ENCODE measurements around the gene CRELD1.

The CRELD1 gene

DNA sequence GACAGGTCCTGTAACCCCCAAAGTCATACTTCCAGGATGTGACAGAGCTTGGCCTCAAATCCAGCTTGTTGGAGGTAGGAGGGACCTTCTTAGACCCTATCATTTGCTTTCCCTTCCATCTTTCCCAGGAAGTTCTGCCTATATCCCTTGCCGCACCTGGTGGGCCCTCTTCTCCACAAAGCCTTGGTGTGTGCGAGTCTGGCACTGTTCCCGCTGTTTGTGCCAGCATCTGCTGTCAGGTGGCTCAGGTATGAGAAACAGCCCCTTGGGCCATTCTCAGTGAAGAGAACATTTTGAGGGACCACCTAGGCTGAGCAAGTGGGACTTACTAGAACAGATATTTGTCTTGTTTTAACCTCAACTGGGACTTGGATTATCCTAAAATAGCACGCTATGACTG, 29.7 kb upstream of the CRELD1 start:
- DNase-seq = no peak

- DNase-seq = no peak
Measured at GRCh38 chr3:9906480-9906879, 27.2 kb upstream of the CRELD1 start.

- DNase-seq = no peak
Measured at GRCh38 chr3:9908286-9908685, 25.3 kb upstream of the CRELD1 start.

DNA sequence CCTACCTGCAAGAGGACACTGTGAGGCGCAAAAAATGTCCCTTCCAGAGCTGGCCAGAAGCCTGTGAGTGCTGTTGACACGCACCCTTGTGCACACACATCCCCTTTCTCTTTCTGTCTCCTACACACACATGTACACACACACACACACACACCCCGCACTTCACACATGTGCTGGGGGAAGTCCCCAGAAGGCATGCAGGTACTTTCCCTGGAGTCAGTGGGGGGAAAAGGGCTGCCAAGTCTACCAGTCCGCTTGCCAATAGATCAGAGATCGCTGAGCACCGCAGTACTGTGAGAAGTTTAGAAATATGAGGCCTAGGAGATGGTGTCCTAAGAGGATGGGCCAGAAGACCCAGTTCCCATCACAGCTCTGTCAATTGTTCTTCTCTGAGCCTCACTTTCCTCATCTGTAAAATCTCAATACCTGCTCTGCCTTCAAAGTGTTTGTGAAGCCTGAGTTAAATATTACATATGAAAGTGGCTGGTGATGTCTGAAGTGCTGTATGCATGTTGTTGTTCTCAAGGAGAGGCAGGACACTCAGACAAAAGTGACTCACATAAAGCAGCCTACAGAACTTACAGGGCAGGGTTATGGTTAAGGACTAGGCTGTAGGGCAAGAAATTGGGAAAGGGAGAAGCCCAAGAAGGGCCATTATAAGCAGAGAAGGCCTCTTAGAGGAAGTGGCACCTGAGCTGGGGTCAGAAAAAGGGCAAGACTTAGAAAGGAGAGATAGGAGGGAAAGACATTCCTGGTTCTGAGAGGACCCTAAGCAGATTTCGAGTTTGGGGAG, 24.2 kb upstream of the CRELD1 start:
- DNase-seq = no peak

GRCh38 chr3:9911863-9912262, 21.8 kb upstream of the CRELD1 start:
- no peak for DNase-seq

DNA sequence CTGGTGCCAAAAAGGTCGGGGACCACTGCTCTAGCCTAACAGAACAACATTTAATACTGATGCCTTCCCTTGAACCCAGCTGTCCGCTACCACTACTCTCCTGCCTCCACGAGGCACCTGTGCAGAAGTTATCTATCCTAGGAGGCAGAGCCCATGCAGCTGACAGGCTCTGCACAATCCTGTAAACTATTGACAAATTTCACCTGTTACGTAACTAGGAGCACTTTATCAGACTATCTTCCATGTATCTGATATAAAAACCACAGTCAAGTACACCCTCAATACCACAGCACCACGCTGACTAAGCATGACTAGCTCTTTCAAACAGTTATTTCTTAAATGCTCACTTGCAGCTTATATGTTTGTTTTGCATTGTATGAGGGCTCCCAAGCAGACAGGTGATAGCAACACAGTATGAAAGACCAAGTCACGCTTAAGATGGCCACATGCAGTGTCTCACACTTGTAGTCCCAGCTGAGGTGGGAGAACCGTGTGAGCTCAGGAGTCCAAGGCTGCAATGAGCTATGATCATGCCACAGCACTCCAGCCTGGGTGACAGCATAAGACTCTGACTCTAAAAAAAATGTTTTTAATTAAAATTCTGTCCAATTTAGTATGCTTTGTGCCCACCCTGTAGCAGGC, 21.2 kb upstream of the CRELD1 start:
- DNase-seq = peak; percentile 36

DNA sequence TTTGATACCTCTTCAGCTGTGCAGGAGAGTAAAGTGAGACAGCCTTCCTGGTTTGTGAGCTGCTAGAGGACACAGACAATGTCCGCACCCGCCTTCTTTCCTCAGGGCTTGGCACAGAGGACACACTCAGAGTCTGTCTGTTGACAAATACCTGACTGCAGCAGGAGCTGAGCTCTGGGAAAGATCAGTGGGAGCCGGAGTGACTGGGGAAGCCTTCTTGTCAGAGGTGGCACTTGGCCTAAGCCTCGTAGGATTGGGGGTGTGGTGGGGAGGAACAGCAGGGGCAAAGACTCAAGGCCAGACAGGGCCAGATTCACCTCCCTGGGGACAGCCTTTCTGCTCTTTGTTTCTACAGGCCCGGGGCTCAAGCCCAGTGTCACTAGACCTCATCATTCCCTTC, 20.0 kb upstream of the CRELD1 start:
- no peak for DNase-seq

GRCh38 chr3:9914011-9914410, 19.6 kb upstream of the CRELD1 start:
- no peak for DNase-seq

GRCh38 chr3:9914559-9915253, 18.9 kb upstream of the CRELD1 start:
- DNase-seq = no peak

- peak; percentile 41 for DNase-seq
Measured at GRCh38 chr3:9915254-9916141, 18.1 kb upstream of the CRELD1 start.

- no peak for DNase-seq
Measured at GRCh38 chr3:9916346-9916733, 17.3 kb upstream of the CRELD1 start.

- no peak for DNase-seq
Measured at GRCh38 chr3:9916734-9917680, 16.6 kb upstream of the CRELD1 start, which contains the start of gene IL17RC. Gene IL17RC, plus strand, starts transcription at chr3:9917098. Its CDS starts 218 bp downstream, at chr3:9917316.

DNA sequence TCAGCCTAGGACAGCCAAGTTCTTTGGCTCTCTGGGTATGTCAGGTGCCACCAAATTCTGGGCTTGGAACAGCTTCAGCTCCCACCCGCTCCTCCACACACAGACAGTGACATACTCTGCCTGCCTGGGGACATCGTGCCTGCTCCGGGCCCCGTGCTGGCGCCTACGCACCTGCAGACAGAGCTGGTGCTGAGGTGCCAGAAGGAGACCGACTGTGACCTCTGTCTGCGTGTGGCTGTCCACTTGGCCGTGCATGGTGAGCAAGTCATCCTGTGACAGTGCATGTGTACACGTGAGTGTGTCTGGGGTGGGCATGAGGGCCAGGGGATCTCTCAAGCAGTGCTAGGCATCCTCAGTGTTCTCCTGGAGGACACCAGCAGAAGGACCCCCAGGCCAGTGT, 15.8 kb upstream of the CRELD1 start:
- no peak for DNase-seq

GRCh38 chr3:9918261-9919038, 15.2 kb upstream of the CRELD1 start:
- no peak for DNase-seq

GRCh38 chr3:9928158-9928557, 5.5 kb upstream of the CRELD1 start:
- no peak for DNase-seq

GRCh38 chr3:9930804-9931418, 2.7 kb upstream of the CRELD1 start:
- DNase-seq = no peak

DNA sequence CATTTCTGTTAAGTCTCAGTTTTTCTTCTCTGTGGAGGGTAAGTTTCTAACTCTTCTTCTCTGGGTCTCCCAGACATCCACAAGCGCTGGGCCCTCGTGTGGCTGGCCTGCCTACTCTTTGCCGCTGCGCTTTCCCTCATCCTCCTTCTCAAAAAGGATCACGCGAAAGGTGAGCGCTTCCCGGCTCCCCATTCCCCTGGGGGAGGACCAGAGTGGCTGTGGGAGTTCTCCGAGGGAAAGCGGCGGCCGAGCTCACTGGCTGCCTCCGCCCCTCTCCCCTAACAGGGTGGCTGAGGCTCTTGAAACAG, 1.1 kb upstream of the CRELD1 start:
- DNase-seq = no peak

DNA sequence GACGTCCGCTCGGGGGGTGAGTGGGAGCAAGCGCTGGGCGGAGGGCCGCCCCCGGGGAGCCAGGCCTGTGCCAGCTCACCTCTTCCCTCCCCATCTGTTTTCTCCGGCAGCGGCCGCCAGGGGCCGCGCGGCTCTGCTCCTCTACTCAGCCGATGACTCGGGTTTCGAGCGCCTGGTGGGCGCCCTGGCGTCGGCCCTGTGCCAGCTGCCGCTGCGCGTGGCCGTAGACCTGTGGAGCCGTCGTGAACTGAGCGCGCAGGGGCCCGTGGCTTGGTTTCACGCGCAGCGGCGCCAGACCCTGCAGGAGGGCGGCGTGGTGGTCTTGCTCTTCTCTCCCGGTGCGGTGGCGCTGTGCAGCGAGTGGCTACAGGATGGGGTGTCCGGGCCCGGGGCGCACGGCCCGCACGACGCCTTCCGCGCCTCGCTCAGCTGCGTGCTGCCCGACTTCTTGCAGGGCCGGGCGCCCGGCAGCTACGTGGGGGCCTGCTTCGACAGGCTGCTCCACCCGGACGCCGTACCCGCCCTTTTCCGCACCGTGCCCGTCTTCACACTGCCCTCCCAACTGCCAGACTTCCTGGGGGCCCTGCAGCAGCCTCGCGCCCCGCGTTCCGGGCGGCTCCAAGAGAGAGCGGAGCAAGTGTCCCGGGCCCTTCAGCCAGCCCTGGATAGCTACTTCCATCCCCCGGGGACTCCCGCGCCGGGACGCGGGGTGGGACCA, 632 bp upstream of the CRELD1 start:
- DNase-seq = peak; percentile 93

DNA sequence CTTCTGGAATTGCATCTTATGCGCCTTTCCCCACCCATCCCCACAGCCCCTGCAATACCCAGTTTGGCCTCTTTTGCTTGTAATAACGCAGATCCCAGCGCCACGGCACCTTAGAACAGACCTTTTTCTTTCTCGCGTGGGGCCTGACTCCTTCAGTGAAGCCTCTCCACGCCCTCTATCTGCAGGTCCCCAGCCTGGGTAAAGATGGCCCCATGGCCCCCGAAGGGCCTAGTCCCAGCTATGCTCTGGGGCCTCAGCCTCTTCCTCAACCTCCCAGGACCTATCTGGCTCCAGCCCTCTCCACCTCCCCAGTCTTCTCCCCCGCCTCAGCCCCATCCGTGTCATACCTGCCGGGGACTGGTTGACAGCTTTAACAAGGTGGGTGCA, 594 bp downstream of the CRELD1 start:
- peak; percentile 16 for DNase-seq

DNA sequence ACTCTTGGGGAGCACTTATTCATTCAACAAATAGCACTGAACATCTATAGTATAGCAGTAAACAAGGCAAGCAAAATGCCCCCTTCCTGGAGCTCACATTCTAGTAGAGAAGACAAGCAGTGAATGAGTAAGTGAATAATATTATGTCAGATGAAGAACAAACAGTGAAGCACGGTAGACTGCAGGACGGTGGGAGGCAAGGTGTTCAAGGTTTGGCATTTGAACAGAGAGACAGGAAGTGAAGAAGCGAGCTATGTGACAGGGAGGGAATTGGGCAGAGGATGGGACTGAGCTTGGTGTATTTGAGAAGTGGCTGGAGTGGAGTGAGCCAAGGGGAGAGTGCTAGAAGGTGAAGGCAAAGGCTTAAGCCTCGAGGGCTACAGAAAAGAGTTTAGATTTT, 1.4 kb downstream of the CRELD1 start:
- no peak for DNase-seq
